Neural progenitor cell (in vitro differentiated cells): ENCODE measurements around the gene CDC5L.

Experiments
- CTCF ChIP-seq: fragments of 200-600 bp; sonication (generic); IDR thresholded peaks from 2 replicates; pipeline ENCODE4 v1.5.1; 2017; ENCODE audit warnings: antibody characterized with exemption, mild to moderate bottlenecking
- EZH2 ChIP-seq: fragments of 200-600 bp; sonication (generic); IDR thresholded peaks from 2 replicates; pipeline ENCODE4 v1.6.1; 2017; ENCODE audit warnings: antibody characterized with exemption, mild to moderate bottlenecking, moderate library complexity
- EZH2phosphoT487 ChIP-seq: fragments of 200-600 bp; sonication (generic); IDR thresholded peaks from 2 replicates; pipeline ENCODE4 v1.6.1; 2017; ENCODE audit warnings: antibody characterized with exemption

GRCh38 chr6:44404715-44405099, 17.2 kb downstream of the CDC5L start:
- no peak for TF ChIP-seq CTCF
- TF ChIP-seq EZH2 = no peak
- TF ChIP-seq EZH2phosphoT487 = no peak
